Measurements from ENCODE around the gene FOCAD.

Gene FOCAD

DNA sequence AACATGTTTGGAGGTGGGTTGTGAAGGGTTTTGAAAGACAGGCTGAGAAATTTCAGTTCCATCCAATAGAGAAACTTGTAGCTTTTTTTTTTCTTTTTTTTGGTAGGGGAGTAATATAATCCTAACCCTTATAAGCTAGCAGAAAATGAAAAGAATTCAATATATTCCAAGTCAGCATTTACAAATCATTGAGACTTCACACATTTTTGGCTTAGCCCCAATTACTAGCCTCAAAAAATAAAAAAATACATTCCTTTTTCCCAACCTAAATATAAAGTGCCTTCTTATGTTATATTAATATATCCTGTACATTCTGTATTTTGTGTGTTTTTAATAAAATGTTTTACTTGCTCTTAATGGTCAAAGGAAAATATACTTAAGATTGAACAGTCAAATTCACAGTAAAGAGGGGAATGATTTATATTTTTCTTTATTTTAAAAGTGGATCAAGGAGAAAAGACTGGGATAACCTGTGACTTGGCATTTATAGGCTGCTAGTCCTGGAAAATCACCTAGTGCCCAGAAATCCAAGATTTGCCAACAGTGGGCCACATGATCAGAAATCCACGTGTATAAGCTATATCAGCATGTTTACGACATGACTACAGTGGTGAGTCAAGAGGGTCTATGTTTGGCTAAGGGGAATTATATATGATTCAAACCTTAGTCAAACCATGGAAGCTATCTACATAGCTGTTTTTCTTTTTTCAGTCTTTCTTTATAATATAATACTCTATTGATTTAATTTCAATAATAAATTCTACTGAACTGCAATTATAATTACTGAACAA, 332.8 kb downstream of the FOCAD start:
- TF ChIP-seq EZH2phosphoT487 (IDR thresholded peaks at IDR 0.05; ENCODE audit: borderline replicate concordance, low read length) = no peak
- TF ChIP-seq, protein P1, sequence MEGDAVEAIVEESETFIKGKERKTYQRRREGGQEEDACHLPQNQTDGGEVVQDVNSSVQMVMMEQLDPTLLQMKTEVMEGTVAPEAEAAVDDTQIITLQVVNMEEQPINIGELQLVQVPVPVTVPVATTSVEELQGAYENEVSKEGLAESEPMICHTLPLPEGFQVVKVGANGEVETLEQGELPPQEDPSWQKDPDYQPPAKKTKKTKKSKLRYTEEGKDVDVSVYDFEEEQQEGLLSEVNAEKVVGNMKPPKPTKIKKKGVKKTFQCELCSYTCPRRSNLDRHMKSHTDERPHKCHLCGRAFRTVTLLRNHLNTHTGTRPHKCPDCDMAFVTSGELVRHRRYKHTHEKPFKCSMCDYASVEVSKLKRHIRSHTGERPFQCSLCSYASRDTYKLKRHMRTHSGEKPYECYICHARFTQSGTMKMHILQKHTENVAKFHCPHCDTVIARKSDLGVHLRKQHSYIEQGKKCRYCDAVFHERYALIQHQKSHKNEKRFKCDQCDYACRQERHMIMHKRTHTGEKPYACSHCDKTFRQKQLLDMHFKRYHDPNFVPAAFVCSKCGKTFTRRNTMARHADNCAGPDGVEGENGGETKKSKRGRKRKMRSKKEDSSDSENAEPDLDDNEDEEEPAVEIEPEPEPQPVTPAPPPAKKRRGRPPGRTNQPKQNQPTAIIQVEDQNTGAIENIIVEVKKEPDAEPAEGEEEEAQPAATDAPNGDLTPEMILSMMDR (IDR thresholded peaks at IDR 0.05; ENCODE audit: low read depth, low read length, poor library complexity, severe bottlenecking) = no peak
- Histone ChIP-seq H3K27ac (ENCODE audit: low read depth, low read length) (no peak overlapping the region), H3K9me2 (replicated peaks; ENCODE audit: control insufficient read depth, low read length) (no peaks in the 10 kb centered on the region)

DNA sequence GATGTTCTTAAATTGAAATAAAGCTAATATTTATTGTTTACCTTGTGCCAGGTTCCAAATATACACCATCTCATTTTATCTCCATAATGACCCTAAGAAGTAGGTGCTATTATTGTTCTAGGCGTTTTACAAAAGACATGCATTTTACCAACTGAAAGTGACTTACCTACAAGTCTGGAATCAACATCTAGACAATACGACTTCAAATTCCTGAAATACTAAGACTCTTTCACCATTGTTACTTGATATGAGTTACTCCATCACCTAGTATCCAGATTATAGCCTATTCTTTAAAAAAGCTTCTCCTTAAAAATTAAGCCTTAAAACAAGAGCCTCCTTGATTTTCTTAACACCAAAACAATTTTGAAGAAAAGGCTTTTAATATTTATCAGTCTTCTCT, 334.1 kb downstream of the FOCAD start:
- Histone ChIP-seq H3K4me1 (ENCODE audit: control insufficient read depth, low read length) (peaks cover 12% of the 10 kb centered on the region), H4K20me1 (ENCODE audit: control insufficient read depth, insufficient read depth, low read depth, low read length) (no peaks in the 10 kb centered on the region), H3K4me3 (ENCODE audit: low read length) (no peak overlapping the region), H3K9me2 (replicated peaks; ENCODE audit: control insufficient read depth, low read length) (no peaks in the 10 kb centered on the region), H3K27ac (ENCODE audit: low read depth, low read length) (no peak overlapping the region), H3F3A (ENCODE audit: control insufficient read depth, insufficient read depth) (no peaks in the 10 kb centered on the region), H3K9me3 (ENCODE audit: control insufficient read depth, insufficient read depth, low read length) (no peaks in the 10 kb centered on the region), H3K36me3 (ENCODE audit: control insufficient read depth, low read length) (no peaks in the 10 kb centered on the region), H3K27me3 (ENCODE audit: control insufficient read depth, low read length) (no peaks in the 10 kb centered on the region), H3K4me2 (ENCODE audit: low read length) (no peak overlapping the region), H3K79me2 (ENCODE audit: control insufficient read depth, low read length) (no peaks in the 10 kb centered on the region)
- TF ChIP-seq EZH2phosphoT487 (IDR thresholded peaks at IDR 0.05; ENCODE audit: borderline replicate concordance, low read length) = no peak

More for the DNA sequence above, 332.8 kb downstream of the FOCAD start:
- Histone ChIP-seq H3F3A (ENCODE audit: control insufficient read depth, insufficient read depth) (no peaks in the 10 kb centered on the region), H3K79me2 (ENCODE audit: control insufficient read depth, low read length) (no peaks in the 10 kb centered on the region), H3K9me3 (ENCODE audit: control insufficient read depth, insufficient read depth, low read length) (no peaks in the 10 kb centered on the region), H3K27me3 (ENCODE audit: control insufficient read depth, low read length) (no peaks in the 10 kb centered on the region), H3K4me2 (ENCODE audit: low read length) (no peak overlapping the region), H3K36me3 (ENCODE audit: control insufficient read depth, low read length) (no peaks in the 10 kb centered on the region), H4K20me1 (ENCODE audit: control insufficient read depth, insufficient read depth, low read depth, low read length) (no peaks in the 10 kb centered on the region), H3K4me3 (ENCODE audit: low read length) (no peak overlapping the region), H3K4me1 (ENCODE audit: control insufficient read depth, low read length) (peaks cover 12% of the 10 kb centered on the region)

DNA sequence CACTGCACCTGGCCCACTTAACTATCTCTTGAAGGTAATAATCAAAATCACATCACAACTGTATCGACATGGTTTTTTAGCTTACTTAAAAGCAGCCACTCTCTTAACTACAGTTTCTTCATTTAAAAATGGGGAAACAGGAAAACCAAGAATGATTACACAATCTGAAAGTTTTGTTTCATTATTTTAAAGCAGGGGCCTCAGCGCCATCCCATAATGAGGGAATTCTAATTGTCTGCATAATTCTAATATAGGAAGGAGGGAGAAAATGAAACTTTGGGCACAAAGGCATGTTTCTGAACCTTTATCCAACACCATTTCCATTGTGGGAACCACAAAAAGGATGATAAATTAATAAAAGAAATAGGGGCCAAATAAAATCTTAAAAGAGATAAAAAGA, 339.8 kb downstream of the FOCAD start:
- Histone ChIP-seq H3K4me3 (ENCODE audit: low read length) (no peak overlapping the region), H3K79me2 (ENCODE audit: control insufficient read depth, low read length) (no peaks in the 10 kb centered on the region), H3K4me2 (ENCODE audit: low read length) (no peak overlapping the region), H3K9me2 (replicated peaks; ENCODE audit: control insufficient read depth, low read length) (no peaks in the 10 kb centered on the region), H3K9me3 (ENCODE audit: control insufficient read depth, insufficient read depth, low read length) (no peaks in the 10 kb centered on the region), H3K27ac (ENCODE audit: low read depth, low read length) (no peak overlapping the region), H3K4me1 (ENCODE audit: control insufficient read depth, low read length) (peaks cover 10% of the 10 kb centered on the region), H3K36me3 (ENCODE audit: control insufficient read depth, low read length) (no peaks in the 10 kb centered on the region), H3K27me3 (ENCODE audit: control insufficient read depth, low read length) (no peaks in the 10 kb centered on the region), H3F3A (ENCODE audit: control insufficient read depth, insufficient read depth) (no peaks in the 10 kb centered on the region), H4K20me1 (ENCODE audit: control insufficient read depth, insufficient read depth, low read depth, low read length) (no peaks in the 10 kb centered on the region)
- TF ChIP-seq EZH2phosphoT487 (IDR thresholded peaks at IDR 0.05; ENCODE audit: borderline replicate concordance, low read length) = no peak
- TF ChIP-seq, protein P1 (IDR thresholded peaks at IDR 0.05; ENCODE audit: low read depth, low read length, poor library complexity, severe bottlenecking) = no peak

DNA sequence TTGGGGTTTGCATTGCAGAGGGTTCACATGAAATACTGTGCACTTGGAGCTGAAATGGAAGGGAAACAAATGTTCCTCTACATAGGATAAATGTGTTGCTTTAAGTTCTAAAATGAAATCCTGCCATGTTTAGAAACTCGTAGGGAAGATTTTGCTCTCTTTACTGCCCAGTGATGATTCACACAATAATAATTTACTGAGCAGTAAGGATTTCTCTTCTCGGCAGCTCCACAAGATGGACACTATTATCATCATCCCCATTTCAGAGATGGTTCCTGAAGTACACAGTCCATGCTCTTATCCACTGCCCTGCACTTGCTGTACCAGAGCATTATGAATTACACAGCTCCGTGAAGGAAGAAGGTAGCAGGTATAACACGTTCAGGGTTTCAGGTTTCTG, 343.2 kb downstream of the FOCAD start:
- Histone ChIP-seq H3K4me2 (ENCODE audit: low read length) (no peak overlapping the region), H3K79me2 (ENCODE audit: control insufficient read depth, low read length) (no peaks in the 10 kb centered on the region), H4K20me1 (ENCODE audit: control insufficient read depth, insufficient read depth, low read depth, low read length) (no peaks in the 10 kb centered on the region), H3K4me3 (ENCODE audit: low read length) (no peak overlapping the region), H3K9me3 (ENCODE audit: control insufficient read depth, insufficient read depth, low read length) (no peaks in the 10 kb centered on the region), H3F3A (ENCODE audit: control insufficient read depth, insufficient read depth) (no peaks in the 10 kb centered on the region), H3K36me3 (ENCODE audit: control insufficient read depth, low read length) (no peaks in the 10 kb centered on the region), H3K27me3 (ENCODE audit: control insufficient read depth, low read length) (no peaks in the 10 kb centered on the region), H3K27ac (ENCODE audit: low read depth, low read length) (no peak overlapping the region), H3K4me1 (ENCODE audit: control insufficient read depth, low read length) (peaks cover 23% of the 10 kb centered on the region), H3K9me2 (replicated peaks; ENCODE audit: control insufficient read depth, low read length) (no peaks in the 10 kb centered on the region)
- TF ChIP-seq, protein P1 (IDR thresholded peaks at IDR 0.05; ENCODE audit: low read depth, low read length, poor library complexity, severe bottlenecking) = no peak
- no peak for TF ChIP-seq EZH2phosphoT487 (IDR thresholded peaks at IDR 0.05; ENCODE audit: borderline replicate concordance, low read length)

Data from DOHH2 (cell line).